SK-N-SH (cell line): ENCODE measurements around the gene PPIL4.

Source experiments
- CTCF ChIP-seq: fragments of 200-600 bp; sonication (generic); IDR thresholded peaks from 2 replicates; pipeline ENCODE4 v1.6.1; 2017; ENCODE audit warnings: antibody characterized with exemption, mild to moderate bottlenecking, moderate library complexity
- EZH2phosphoT487 ChIP-seq: fragments of 200-600 bp; sonication (generic); IDR thresholded peaks from 2 replicates; pipeline ENCODE4 v1.6.1; 2017; ENCODE audit warnings: low read depth, mixed run types, mild to moderate bottlenecking, antibody characterized with exemption, moderate library complexity, borderline replicate concordance
- FOXM1 ChIP-seq: IDR thresholded peaks from 2 replicates; pipeline ENCODE4 v1.4.0; 2012; ENCODE audit warnings: low read depth, mild to moderate bottlenecking
- NRF1 ChIP-seq: IDR thresholded peaks from 2 replicates; pipeline ENCODE4 v1.6.1; 2012; ENCODE audit warnings: low read depth, mild to moderate bottlenecking, low read length
- POLR2AphosphoS5 ChIP-seq: IDR thresholded peaks from 2 replicates; pipeline ENCODE4 v1.6.1; 2012; ENCODE audit warnings: low read depth, low read length
- RAD21 ChIP-seq: IDR thresholded peaks from 2 replicates; pipeline ENCODE4 v1.6.1; 2012; ENCODE audit warnings: mild to moderate bottlenecking, low read length
- TAF1 ChIP-seq: IDR thresholded peaks from 2 replicates; pipeline ENCODE4 v1.6.1; 2012; ENCODE audit warnings: low read depth, mild to moderate bottlenecking, low read length, moderate library complexity, borderline replicate concordance
- USF2 ChIP-seq: fragments of 150-350 bp; IDR thresholded peaks from 2 replicates; pipeline ENCODE4 v1.6.1; 2017; ENCODE audit warnings: antibody characterized with exemption, low read length, low read depth, borderline replicate concordance

GRCh38 chr6:149482545-149483333, 63.1 kb downstream of the PPIL4 start:
- TF ChIP-seq CTCF (no peak), NRF1 (no peak), RAD21 (no peak), POLR2AphosphoS5 (no peak), USF2 (no peak), TAF1 (no peak), EZH2phosphoT487 (no peak), FOXM1 (no peak)
